ENCODE data around the gene XAGE3. TPM values are rescaled to one million over a fixed set of nuclear protein-coding genes. Genes with fewer than 3 reads are reported as not detected.
"Not testable (repeated sequence)": the region's sequence is repeated elsewhere in the genome, so short reads cannot be mapped to it uniquely, and the experiment has no call there.

The XAGE3 gene
- total and polyA plus RNA-seq, 8 donors: not detected

GRCh38 chrX:52888090-52888489 is 20.2 kb upstream of the XAGE3 start:
- no CpG with 5 or more reads among the region's 9 CpGs for WGBS, 5 donors
- DNase-seq; H3K4me1 ChIP-seq; H3K27ac ChIP-seq; intact Hi-C loops (cut with DNase I; ENCODE audit: low total_unique reads); H3K27me3 ChIP-seq; H3K4me3 ChIP-seq; H3K9me3 ChIP-seq; H3K36me3 ChIP-seq: not testable (repeated sequence)

GRCh38 chrX:52887459-52887858 is 19.6 kb upstream of the XAGE3 start:
- H3K27ac ChIP-seq; H3K4me3 ChIP-seq; H3K9me3 ChIP-seq; H3K27me3 ChIP-seq; DNase-seq; H3K4me1 ChIP-seq; intact Hi-C loops (cut with DNase I; ENCODE audit: low total_unique reads); H3K36me3 ChIP-seq: not testable (repeated sequence)
- WGBS, 5 donors: no CpG with 5 or more reads among the region's 10 CpGs

GRCh38 chrX:52876386-52876785 is 8.5 kb upstream of the XAGE3 start:
- H3K36me3 ChIP-seq; H3K4me1 ChIP-seq; H3K4me3 ChIP-seq; H3K27ac ChIP-seq; intact Hi-C loops (cut with DNase I; ENCODE audit: low total_unique reads); DNase-seq; H3K9me3 ChIP-seq: not testable (repeated sequence)
- 47 to 65% (median 62%) methylated on average over 6 of the region's 6 CpGs for WGBS, 5 donors
- peaks cover 0 to 18% (median 4%) of the 10 kb centered on the region in 3 donors for H3K27me3 ChIP-seq

DNA sequence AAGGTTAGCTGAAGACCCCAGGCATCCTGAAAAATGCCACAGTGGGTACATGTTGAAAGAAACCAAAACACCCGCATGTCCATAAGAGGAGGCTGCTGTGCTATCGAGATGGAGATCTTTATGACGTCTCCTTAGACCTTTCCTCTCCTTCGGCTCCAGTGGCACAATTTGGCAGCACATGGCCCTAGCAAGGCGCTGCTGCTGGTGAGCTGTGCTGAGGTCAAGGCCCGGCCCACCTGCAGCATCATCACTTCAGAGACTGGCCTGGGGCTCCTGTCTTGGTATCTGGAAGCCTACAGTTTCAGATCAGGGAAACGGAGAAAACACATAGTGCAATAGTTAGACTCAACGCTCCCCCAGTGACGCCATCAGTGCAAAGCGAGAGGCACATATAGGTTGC is 7.6 kb upstream of the XAGE3 start:
- H3K27ac ChIP-seq; intact Hi-C loops (cut with DNase I; ENCODE audit: low total_unique reads); H3K4me1 ChIP-seq; DNase-seq; H3K4me3 ChIP-seq; H3K36me3 ChIP-seq; H3K9me3 ChIP-seq: not testable (repeated sequence)
- 85 to 100% (median 92%) methylated on average over 6 to 10 of the region's 10 CpGs for WGBS, 5 donors
- peaks cover 0 to 18% (median 4%) of the 10 kb centered on the region in 3 donors for H3K27me3 ChIP-seq

DNA sequence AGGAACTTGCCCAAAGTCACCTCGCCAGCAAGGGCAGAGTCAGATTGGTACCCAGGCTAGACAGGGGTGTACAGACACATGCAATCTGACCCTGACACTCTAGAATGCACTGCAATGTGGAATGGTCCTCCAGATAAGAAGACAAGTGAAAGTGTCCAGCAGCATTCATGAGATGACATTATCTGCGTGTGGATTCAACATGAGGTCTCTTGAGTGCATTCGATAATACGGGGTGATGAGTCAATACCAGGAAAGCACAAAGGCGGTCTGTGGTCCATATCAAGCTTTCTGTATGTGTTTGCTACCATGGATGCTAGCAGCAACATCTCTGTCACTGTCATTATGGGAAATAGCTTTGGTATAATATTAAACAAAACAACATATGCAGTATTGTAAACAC is 6.8 kb upstream of the XAGE3 start:
- TF ChIP-seq POLR2AphosphoS5 (IDR thresholded peaks at IDR 0.05) (no peak), CTCF (IDR thresholded peaks at IDR 0.05) (no peak), POLR2A (IDR thresholded peaks at IDR 0.05) (no peak), EP300 (IDR thresholded peaks at IDR 0.05) (no peak)
- Histone ChIP-seq H3K4me1 (no peaks in the 10 kb centered on the region), H3K27ac (no peak overlapping the region), H3K9me3 (no peaks in the 10 kb centered on the region), H3K36me3 (no peaks in the 10 kb centered on the region), H3K27me3 (peaks cover 0 to 18% (median 4%) of the 10 kb centered on the region in 3 donors), H3K4me3 (no peak overlapping the region)
- intact Hi-C loops (cut with DNase I; ENCODE audit: low total_unique reads): no loop called here
- 65 to 83% (median 69%) methylated on average over 5 of the region's 5 CpGs for WGBS, 5 donors
- no peak for DNase-seq

DNA sequence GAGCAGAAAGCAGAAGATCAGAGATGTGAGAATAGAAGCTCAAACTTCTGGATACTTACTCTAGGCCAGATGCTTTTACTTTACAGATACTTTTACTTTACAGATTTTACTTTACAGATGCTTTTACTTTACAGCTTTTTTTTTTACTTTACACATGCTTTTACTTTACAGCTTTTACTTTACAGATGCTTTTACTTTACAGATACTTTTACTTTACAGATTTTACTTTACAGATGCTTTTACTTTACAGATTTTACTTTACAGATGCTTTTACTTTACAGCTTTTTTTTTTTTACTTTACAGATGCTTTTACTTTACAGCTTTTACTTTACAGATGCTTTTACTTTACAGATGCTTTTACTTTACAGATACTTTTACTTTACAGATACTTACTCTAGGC is 5.9 kb upstream of the XAGE3 start:
- H3K27ac ChIP-seq; H3K4me3 ChIP-seq; DNase-seq; H3K36me3 ChIP-seq; intact Hi-C loops (cut with DNase I; ENCODE audit: low total_unique reads); H3K9me3 ChIP-seq; H3K4me1 ChIP-seq: not testable (repeated sequence)
- H3K27me3 ChIP-seq: peaks cover 0 to 18% (median 4%) of the 10 kb centered on the region in 3 donors

DNA sequence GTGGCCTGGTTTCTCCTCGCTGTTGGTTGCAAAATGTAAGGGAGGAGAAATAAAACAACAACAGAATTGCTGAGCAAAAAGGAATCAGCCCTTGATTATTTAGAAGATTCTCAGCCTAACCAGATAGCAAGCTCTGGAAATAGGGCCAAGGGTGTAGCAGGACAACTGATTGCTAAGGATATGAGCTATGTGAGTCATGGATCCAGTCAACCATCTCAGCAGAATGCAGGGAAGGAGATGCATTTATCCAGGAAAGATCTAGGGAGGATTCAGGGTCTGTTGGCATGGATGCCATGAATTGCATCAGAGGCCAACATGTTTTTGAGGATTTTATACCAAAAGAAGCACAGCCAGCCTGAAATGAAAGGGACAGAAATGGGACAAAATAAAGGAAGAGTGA is 2.2 kb upstream of the XAGE3 start:
- DNase-seq: no peak
- no peak overlapping the region for H3K4me3 ChIP-seq
- TF ChIP-seq EP300 (IDR thresholded peaks at IDR 0.05) (no peak), CTCF (IDR thresholded peaks at IDR 0.05) (no peak), POLR2A (IDR thresholded peaks at IDR 0.05) (no peak), POLR2AphosphoS5 (IDR thresholded peaks at IDR 0.05) (no peak)
- WGBS, 5 donors: 58 to 100% (median 68%) methylated on average over 1 of the region's 1 CpG
- H3K4me1 ChIP-seq: no peaks in the 10 kb centered on the region
- H3K27me3 ChIP-seq: peaks cover 0 to 11% (median 4%) of the 10 kb centered on the region in 3 donors
- intact Hi-C loops (cut with DNase I; ENCODE audit: low total_unique reads): no loop called here
- H3K27ac ChIP-seq: no peak overlapping the region
- H3K36me3 ChIP-seq: no peaks in the 10 kb centered on the region
- no peaks in the 10 kb centered on the region for H3K9me3 ChIP-seq

Measured in stomach (tissue), 9 donors.